Right atrium auricular region (tissue), 2 donors: ENCODE measurements around the gene FOXJ1. TPM values are rescaled to one million over a fixed set of nuclear protein-coding genes. Genes with fewer than 3 reads are reported as not detected.

Experiments
- DNase-seq: peaks from one replicate; pipeline ENCODE4 v3.0.0-alpha.2; 2019; ENCODE audit warnings: low spot score
- H3K27ac ChIP-seq, 2 donors: fragments of 200-600 bp; sonication (generic); 1 replicate in 1 of 2; 2 replicates in 1 of 2; pipeline ENCODE4 v1.5.1; 2016 to 2019
- H3K27me3 ChIP-seq, 2 donors: fragments of 200-600 bp; sonication (generic); one replicate each; pipeline versions ENCODE4 v1.5.1 to v1.6.0; 2017 to 2019
- H3K36me3 ChIP-seq: fragments of 200-600 bp; sonication (generic); one replicate; pipeline ENCODE4 v1.5.1; 2016
- H3K4me1 ChIP-seq, 2 donors: fragments of 200-600 bp; sonication (generic); one replicate each; pipeline versions ENCODE4 v1.5.1 to v1.6.0; 2017 to 2019
- H3K4me3 ChIP-seq, 2 donors: fragments of 200-600 bp; sonication (generic); 1 replicate in 1 of 2; 2 replicates in 1 of 2; pipeline ENCODE4 v1.5.1; 2017 to 2019; ENCODE audit warnings: mild to moderate bottlenecking in 1 of 2, moderate library complexity in 1 of 2
- H3K9me3 ChIP-seq, 2 donors: fragments of 200-600 bp; sonication (generic); one replicate each; pipeline ENCODE4 v1.5.1; 2019
- CTCF ChIP-seq, 2 donors: fragments of 200-600 bp; sonication (generic); IDR thresholded peaks; one replicate each; pipeline ENCODE4 v1.5.1; 2019; ENCODE audit warnings: antibody characterized with exemption in 2 of 2
- total RNA-seq, 2 donors: library from RNA; depleted of rRNA; stranded (reverse); fragments of >200 nt; gene quantifications; one replicate each; pipeline ENCODE4 v1.1.0, GENCODE V29; 2016

FOXJ1 gene
- total RNA-seq, 2 donors from 2014 or later: not detected

GRCh38 chr17:76163919-76164318 lies 22.9 kb upstream of the FOXJ1 start:
- H3K27ac ChIP-seq: no peak overlapping the region
- no peak overlapping the region for H3K4me3 ChIP-seq
- H3K27me3 ChIP-seq: no peaks in the 10 kb centered on the region
- H3K9me3 ChIP-seq: no peaks in the 10 kb centered on the region
- H3K4me1 ChIP-seq: no peaks in the 10 kb centered on the region
- DNase-seq: no peak
- no peaks in the 10 kb centered on the region for H3K36me3 ChIP-seq
- TF ChIP-seq CTCF (IDR thresholded peaks at IDR 0.05): no peak

GRCh38 chr17:76161619-76162266 lies 20.7 kb upstream of the FOXJ1 start:
- no peaks in the 10 kb centered on the region for H3K4me1 ChIP-seq
- TF ChIP-seq CTCF (IDR thresholded peaks at IDR 0.05): no peak
- DNase-seq: no peak
- H3K27me3 ChIP-seq: no peaks in the 10 kb centered on the region
- H3K27ac ChIP-seq: no peak overlapping the region
- no peaks in the 10 kb centered on the region for H3K9me3 ChIP-seq
- H3K4me3 ChIP-seq: no peak overlapping the region
- no peaks in the 10 kb centered on the region for H3K36me3 ChIP-seq

GRCh38 chr17:76160896-76161528 lies 20.0 kb upstream of the FOXJ1 start:
- Histone ChIP-seq H3K27ac (no peak overlapping the region), H3K36me3 (no peaks in the 10 kb centered on the region), H3K9me3 (no peaks in the 10 kb centered on the region), H3K4me1 (no peaks in the 10 kb centered on the region), H3K4me3 (no peak overlapping the region), H3K27me3 (no peaks in the 10 kb centered on the region)
- no peak for TF ChIP-seq CTCF (IDR thresholded peaks at IDR 0.05)
- no peak for DNase-seq

- H3K4me3 ChIP-seq: no peak overlapping the region
- TF ChIP-seq CTCF (IDR thresholded peaks at IDR 0.05): no peak
- DNase-seq: no peak
- no peaks in the 10 kb centered on the region for H3K36me3 ChIP-seq
- no peaks in the 10 kb centered on the region for H3K9me3 ChIP-seq
- H3K27me3 ChIP-seq: no peaks in the 10 kb centered on the region
- no peaks in the 10 kb centered on the region for H3K4me1 ChIP-seq
- H3K27ac ChIP-seq: no peak overlapping the region
Measured at GRCh38 chr17:76159157-76159556, 18.1 kb upstream of the FOXJ1 start.

GRCh38 chr17:76157759-76158158 lies 16.7 kb upstream of the FOXJ1 start:
- no peaks in the 10 kb centered on the region for H3K4me1 ChIP-seq
- DNase-seq: no peak
- H3K36me3 ChIP-seq: no peaks in the 10 kb centered on the region
- TF ChIP-seq CTCF (IDR thresholded peaks at IDR 0.05): no peak
- no peaks in the 10 kb centered on the region for H3K27me3 ChIP-seq
- no peak overlapping the region for H3K4me3 ChIP-seq
- no peaks in the 10 kb centered on the region for H3K9me3 ChIP-seq
- H3K27ac ChIP-seq: no peak overlapping the region

GRCh38 chr17:76156662-76156991 lies 15.6 kb upstream of the FOXJ1 start:
- H3K27me3 ChIP-seq: no peaks in the 10 kb centered on the region
- no peak for DNase-seq
- TF ChIP-seq CTCF (IDR thresholded peaks at IDR 0.05): no peak
- no peaks in the 10 kb centered on the region for H3K9me3 ChIP-seq
- no peak overlapping the region for H3K4me3 ChIP-seq
- no peaks in the 10 kb centered on the region for H3K4me1 ChIP-seq
- no peak overlapping the region for H3K27ac ChIP-seq
- no peaks in the 10 kb centered on the region for H3K36me3 ChIP-seq
